Measurements from ENCODE around the gene CACNA1F.

CACNA1F gene

GRCh38 chrX:49263631-49264030 is 30.5 kb upstream of the CACNA1F start:
- Histone ChIP-seq H3K4me1 (ENCODE audit: insufficient read depth, low read length, severe bottlenecking) (peaks cover 6% of the 10 kb centered on the region), H2AFZ (ENCODE audit: low read length) (no peak overlapping the region), H3K9me2 (ENCODE audit: low read depth, low read length) (no peaks in the 10 kb centered on the region), H3F3A (ENCODE audit: insufficient read depth, low read length) (no peaks in the 10 kb centered on the region), H4K20me1 (ENCODE audit: insufficient read depth, low read length) (no peaks in the 10 kb centered on the region), H3K9me3 (ENCODE audit: low read length) (no peaks in the 10 kb centered on the region), H3K27me3 (ENCODE audit: insufficient read depth, low read length) (no peaks in the 10 kb centered on the region), H3K4me3 (ENCODE audit: low read depth, low read length, poor library complexity, severe bottlenecking) (no peak overlapping the region), H3K27ac (ENCODE audit: low read depth, low read length, poor library complexity, severe bottlenecking) (no peak overlapping the region), H3K79me2 (ENCODE audit: insufficient read depth, low read length) (no peaks in the 10 kb centered on the region), H3K36me3 (ENCODE audit: insufficient read depth, low read length) (no peaks in the 10 kb centered on the region), H3K4me2 (ENCODE audit: low read length) (no peak overlapping the region), H3K9ac (ENCODE audit: low read length) (no peak overlapping the region)
- TF ChIP-seq CTCF (IDR thresholded peaks at IDR 0.05; ENCODE audit: low read length) (no peak), EZH2 (IDR thresholded peaks at IDR 0.05; ENCODE audit: borderline replicate concordance, low read length) (no peak)

GRCh38 chrX:49262603-49263002 is 29.5 kb upstream of the CACNA1F start:
- Histone ChIP-seq H3K9me2 (ENCODE audit: low read depth, low read length) (no peaks in the 10 kb centered on the region), H2AFZ (ENCODE audit: low read length) (no peak overlapping the region), H3K4me1 (ENCODE audit: insufficient read depth, low read length, severe bottlenecking) (peaks cover 5% of the 10 kb centered on the region), H3K27ac (ENCODE audit: low read depth, low read length, poor library complexity, severe bottlenecking) (no peak overlapping the region), H3K4me2 (ENCODE audit: low read length) (no peak overlapping the region), H3K9ac (ENCODE audit: low read length) (no peak overlapping the region), H4K20me1 (ENCODE audit: insufficient read depth, low read length) (no peaks in the 10 kb centered on the region), H3K36me3 (ENCODE audit: insufficient read depth, low read length) (no peaks in the 10 kb centered on the region), H3K4me3 (ENCODE audit: low read depth, low read length, poor library complexity, severe bottlenecking) (no peak overlapping the region), H3K79me2 (ENCODE audit: insufficient read depth, low read length) (no peaks in the 10 kb centered on the region), H3F3A (ENCODE audit: insufficient read depth, low read length) (no peaks in the 10 kb centered on the region), H3K9me3 (ENCODE audit: low read length) (no peaks in the 10 kb centered on the region), H3K27me3 (ENCODE audit: insufficient read depth, low read length) (no peaks in the 10 kb centered on the region)
- TF ChIP-seq EZH2 (IDR thresholded peaks at IDR 0.05; ENCODE audit: borderline replicate concordance, low read length) (no peak), CTCF (IDR thresholded peaks at IDR 0.05; ENCODE audit: low read length) (no peak)

- H2AFZ ChIP-seq (ENCODE audit: low read length), result no peak overlapping the region
- no peak overlapping the region for H3K9ac ChIP-seq (ENCODE audit: low read length)
- H3K36me3 ChIP-seq (ENCODE audit: insufficient read depth, low read length), result no peaks in the 10 kb centered on the region
- no peaks in the 10 kb centered on the region for H3K79me2 ChIP-seq (ENCODE audit: insufficient read depth, low read length)
- peaks cover 15% of the 10 kb centered on the region for H3K4me1 ChIP-seq (ENCODE audit: insufficient read depth, low read length, severe bottlenecking)
- no peaks in the 10 kb centered on the region for H3K9me3 ChIP-seq (ENCODE audit: low read length)
- no peaks in the 10 kb centered on the region for H4K20me1 ChIP-seq (ENCODE audit: insufficient read depth, low read length)
- H3K4me2 ChIP-seq (ENCODE audit: low read length), result no peak overlapping the region
- TF ChIP-seq EZH2 (IDR thresholded peaks at IDR 0.05; ENCODE audit: borderline replicate concordance, low read length), result no peak
- no peak for TF ChIP-seq CTCF (IDR thresholded peaks at IDR 0.05; ENCODE audit: low read length)
- H3K27ac ChIP-seq (ENCODE audit: low read depth, low read length, poor library complexity, severe bottlenecking), result no peak overlapping the region
- no peaks in the 10 kb centered on the region for H3F3A ChIP-seq (ENCODE audit: insufficient read depth, low read length)
- H3K9me2 ChIP-seq (ENCODE audit: low read depth, low read length), result no peaks in the 10 kb centered on the region
- H3K27me3 ChIP-seq (ENCODE audit: insufficient read depth, low read length), result no peaks in the 10 kb centered on the region
- H3K4me3 ChIP-seq (ENCODE audit: low read depth, low read length, poor library complexity, severe bottlenecking), result no peak overlapping the region
Measured at GRCh38 chrX:49260221-49260985, 27.3 kb upstream of the CACNA1F start.

Measured in OCI-LY1 (cell line).